Hematopoietic multipotent progenitor cell treated with erythropoietin and hydrocortisone succinate and interleukin-3 and kit ligand, for 4 days (in vitro differentiated cells): ENCODE data around the gene SERGEF.
A peak's percentile ranks its signal among the peaks of the same experiment; 100 is the strongest.

Experiments
- DNase-seq: peaks from one replicate; pipeline ENCODE4 v3.0.0-alpha.2; 2015

Gene SERGEF

DNA sequence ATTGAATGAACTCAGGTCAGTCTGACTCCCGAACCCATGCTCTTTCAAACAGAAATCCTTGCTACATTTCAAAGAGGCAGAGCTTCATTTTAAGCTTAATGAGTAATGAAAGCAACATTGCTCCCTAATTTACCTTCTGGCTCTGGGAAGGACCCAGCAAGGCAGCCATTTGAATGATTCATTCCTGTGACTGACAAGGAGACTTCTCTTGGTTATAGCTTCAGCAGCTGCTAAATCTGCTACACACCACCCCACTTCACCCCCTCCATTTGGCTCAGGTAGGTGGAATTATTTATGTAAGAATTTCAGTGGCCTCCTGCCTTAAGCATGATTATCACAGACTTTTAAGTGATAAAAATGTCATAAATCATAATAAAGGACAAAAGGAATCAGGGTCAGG is 160.6 kb downstream of the SERGEF start:
- no peak for DNase-seq

GRCh38 chr11:17851697-17852096 is 161.2 kb downstream of the SERGEF start:
- DNase-seq: no peak

- no peak for DNase-seq
Observed at GRCh38 chr11:17850336-17850735, 162.5 kb downstream of the SERGEF start.

- peak; percentile 27 for DNase-seq
Observed at GRCh38 chr11:17848715-17849114, 164.1 kb downstream of the SERGEF start.

- DNase-seq: peak; percentile 24
Observed at GRCh38 chr11:17846852-17847453, 165.9 kb downstream of the SERGEF start.

DNA sequence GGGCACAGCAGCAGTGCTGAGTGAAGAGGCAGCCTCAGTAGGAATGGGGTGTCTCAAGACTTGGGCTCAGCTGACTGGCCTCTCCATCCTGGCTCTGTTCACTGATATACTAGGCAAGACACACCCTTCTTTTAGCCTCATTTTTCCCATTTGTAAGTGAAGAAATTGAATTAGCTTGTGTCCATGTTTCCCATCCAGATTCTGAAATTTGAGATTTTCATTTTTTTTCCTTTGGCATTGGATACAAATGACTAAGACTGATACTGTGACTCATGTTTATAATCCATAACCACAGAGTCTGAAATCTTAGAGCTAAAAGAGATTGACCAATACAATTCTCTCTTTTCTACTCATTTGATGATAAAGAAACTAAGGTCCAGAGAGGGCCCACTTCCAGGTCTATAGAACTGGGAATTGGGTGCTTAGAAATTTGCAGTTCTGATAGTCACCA is 167.4 kb downstream of the SERGEF start:
- no peak for DNase-seq

DNA sequence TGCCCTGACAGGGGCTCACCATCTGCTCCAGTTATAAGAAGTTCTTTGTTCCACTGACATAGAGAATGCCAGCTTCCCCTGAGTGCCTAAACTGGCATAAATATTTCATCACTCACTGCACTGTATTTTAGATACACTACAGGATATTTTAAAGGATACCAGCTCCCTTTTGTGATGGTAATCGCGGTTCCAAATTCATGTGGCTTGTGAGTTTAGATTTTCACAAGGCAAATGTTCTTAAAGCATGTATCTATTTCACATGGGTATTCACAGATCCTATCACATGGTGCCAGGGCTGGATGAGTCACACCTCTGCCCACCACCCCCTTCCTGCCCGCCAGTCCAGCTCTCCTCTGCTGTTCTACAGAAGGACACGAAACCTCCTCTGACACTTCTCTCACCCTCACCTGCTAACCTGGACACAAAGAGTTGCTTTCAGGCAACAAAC is 172.7 kb downstream of the SERGEF start:
- DNase-seq: peak; percentile 38

DNA sequence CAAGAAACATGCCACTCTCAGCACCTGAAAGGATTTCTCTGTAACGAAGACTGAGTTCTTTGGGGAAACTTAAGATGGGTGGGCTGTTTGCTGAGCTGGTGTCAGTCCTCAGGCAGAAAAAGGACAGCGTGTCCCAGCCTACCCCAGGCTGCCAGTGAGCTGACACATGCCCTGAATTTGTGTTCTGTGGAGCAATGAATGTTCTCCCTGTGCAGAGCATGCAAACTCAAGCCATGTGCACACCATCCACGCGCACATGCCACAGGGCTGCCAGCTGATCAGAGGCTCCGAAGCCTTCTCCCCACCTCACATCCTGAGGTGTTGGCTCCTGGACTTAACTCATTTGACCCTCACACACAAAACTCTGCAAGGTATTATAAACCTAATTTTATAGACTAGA is 173.4 kb downstream of the SERGEF start:
- no peak for DNase-seq

DNA sequence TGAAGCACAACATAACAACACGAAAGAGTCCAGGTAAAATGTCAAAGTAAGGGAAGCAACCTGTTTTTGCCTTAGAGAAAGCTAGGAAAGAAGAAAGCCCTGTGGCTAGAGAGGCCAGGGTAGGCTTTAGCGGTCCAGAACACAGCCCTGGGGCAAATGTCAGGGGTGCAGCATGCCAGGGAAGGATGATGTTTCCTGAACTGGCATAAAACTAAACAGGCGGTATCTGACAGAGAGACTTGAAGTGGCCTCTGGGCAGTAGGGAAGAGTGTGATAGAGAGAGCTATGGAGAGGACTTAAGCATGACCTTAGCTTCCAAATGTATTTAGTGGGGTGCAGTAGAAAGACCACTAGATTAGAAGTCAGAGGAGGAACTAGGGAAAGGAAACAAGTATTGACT is 174.7 kb downstream of the SERGEF start:
- no peak for DNase-seq

GRCh38 chr11:17831883-17832282 is 181.0 kb downstream of the SERGEF start:
- peak; percentile 33 for DNase-seq

DNA sequence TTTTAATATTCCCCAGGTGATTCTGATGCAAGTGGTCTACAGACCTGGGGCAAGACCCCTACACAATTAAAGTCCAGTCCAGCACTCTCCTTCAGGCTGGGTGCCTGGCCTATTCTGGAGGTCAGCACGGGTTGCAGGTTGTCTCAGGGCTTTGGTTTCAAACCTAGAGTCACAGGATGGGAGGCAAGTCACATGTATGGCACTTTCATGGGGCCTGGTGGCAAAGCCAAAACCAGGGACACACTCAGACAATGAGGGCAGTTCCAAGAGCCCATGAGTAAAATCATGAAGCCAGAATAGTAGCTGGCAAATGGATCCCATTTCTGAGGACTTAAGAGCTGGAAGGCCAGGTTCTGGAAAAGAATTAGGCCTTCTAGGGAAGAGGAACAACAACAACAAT is 181.6 kb downstream of the SERGEF start:
- DNase-seq: no peak

- no peak for DNase-seq
Observed at GRCh38 chr11:17828311-17828751, 184.5 kb downstream of the SERGEF start.

- peak; percentile 14 for DNase-seq
Observed at GRCh38 chr11:17827006-17827405, 185.8 kb downstream of the SERGEF start.

- DNase-seq: no peak
Observed at GRCh38 chr11:17822401-17822781, 190.5 kb downstream of the SERGEF start.

DNA sequence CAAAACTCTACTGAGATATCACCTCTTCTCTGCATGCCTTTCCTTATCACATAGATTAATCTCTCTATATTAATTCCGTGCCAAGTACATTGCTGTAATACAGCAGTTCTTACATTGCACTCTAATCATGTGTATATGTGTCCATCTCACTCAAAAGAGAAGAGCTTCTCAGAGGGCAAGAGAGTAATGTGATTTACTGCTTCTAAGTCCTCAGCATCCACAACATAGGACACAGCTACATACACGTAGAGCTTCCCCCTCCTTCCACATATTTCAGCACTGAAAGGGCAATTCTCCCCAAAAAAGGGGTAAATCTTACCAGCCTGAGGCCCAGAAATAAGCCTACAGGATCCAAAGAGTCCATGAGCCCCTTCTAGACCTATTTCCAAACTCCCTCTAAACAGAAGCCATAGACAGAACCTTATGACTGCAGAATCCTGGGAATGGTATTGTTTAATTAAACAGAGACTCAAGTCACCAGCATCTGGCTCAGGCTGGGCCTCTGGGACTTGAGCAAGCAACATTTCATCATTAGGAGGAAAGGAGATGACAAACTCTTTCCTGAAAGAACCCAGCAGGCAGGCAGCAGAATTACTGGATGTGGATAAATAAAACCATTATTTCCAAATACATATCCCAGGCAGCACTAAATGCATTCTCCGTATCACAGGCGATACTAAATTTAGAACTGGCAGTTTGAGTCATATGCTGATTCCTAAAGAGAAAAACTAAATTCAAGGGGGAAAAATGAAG is 191.0 kb downstream of the SERGEF start:
- no peak for DNase-seq

DNA sequence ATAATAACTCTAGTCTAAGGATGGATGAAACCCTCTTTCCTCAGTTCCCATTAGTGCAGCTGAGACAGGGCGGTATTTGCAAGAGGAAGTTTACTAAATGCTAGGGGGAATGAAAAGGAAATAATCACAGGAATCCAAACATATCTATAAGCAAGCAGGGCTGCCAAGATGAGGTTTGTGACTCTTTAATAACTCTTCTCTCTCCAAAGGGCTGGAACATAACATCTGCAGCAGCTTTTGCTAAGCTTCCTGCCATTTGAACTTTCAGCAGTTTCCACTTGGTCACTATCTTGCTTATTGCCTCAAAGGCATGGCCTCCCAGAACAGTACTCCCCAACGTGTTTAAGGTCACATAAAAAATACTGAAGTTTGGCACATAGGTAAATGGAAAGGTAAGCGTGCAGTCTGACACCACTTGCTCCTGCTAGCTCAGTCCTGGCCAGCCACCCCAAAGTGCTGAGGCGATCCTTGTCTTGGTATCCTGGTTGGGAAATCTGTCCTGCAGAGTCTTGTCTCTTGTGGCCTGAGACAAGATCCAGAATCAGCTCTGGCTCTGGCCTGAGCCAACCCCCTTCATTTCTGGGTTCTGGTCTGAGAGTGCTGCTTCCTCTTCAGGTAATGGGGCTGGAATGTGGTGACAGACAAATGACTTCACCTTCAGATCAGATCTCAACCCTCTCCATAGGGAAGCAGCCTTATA is 196.5 kb downstream of the SERGEF start:
- DNase-seq: no peak

DNA sequence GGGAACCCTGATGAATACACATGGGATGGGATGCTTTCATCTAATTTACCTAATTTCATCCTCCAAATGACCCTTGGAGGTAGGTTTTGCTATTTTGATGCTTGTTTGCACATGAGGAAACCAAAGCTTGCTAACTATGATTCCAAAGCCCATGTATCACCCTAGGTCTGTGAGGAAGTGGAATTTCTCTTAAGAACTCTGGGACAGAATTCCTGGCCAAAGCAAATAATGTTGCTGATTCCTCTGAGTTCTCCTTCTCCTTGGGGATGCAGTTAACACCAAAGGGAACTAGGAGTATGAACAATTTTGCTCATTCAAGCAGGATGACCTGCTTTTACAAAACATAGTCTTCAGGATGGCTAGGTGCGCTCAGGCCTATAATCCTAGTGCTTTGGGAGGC is 198.3 kb downstream of the SERGEF start:
- DNase-seq: no peak

DNA sequence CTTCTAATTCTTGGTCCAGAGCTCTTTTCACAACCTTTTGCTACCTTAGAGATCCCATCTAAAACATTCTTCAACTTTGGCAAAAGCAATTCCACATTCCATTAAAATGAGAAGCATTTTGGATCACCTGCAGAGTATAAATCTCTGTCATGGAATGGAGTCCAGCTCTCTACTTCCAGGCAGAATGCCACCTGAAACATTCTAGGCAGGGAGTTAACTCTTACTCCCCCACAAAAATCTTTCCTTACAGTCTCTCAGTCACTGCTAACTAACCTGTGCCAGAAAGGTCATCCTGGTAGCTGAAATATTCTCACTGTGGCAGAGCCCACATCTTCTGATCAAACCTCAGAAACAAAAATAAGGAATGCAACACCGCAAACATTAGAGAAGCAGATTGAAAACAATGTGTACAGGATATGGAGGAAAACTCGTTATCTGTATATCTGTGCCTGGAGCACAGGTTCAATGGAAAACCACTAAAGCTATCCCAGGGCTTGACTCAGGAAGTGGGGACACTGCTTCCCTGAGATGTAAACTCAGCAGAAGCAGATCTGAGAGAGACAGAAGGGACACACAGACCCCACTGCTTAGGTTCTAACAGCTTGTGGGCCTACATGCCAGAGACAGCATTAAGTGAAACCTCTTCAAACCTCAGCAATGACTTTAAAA is 199.3 kb downstream of the SERGEF start:
- no peak for DNase-seq

DNA sequence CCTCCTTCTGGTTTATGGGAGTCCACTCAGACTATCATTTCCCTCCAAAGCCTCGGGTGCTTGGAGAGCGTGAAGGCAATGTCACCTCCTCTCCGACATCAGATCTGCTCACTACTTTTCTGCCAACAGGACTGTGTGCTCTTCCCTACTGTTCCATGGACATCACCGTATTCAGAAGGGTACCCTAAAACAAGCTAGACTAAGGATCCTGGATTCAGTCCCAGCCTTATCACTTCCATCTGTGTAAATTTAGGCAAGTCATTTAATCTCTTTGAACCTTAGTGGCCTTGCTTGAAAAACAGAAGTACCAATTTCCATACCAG is 200.0 kb downstream of the SERGEF start:
- no peak for DNase-seq

GRCh38 chr11:17812091-17812864 is 200.6 kb downstream of the SERGEF start:
- DNase-seq: no peak

GRCh38 chr11:17811352-17811751 is 201.5 kb downstream of the SERGEF start:
- no peak for DNase-seq

GRCh38 chr11:17810746-17811145 is 202.1 kb downstream of the SERGEF start:
- no peak for DNase-seq

- no peak for DNase-seq
Observed at GRCh38 chr11:17810041-17810440, 202.8 kb downstream of the SERGEF start.
